GM18517 (cell line): ENCODE measurements around the gene GNG11.

ENCODE experiments used
- ATAC-seq: cut with Tn5 transposase; IDR thresholded peaks from one replicate; pipeline ENCODE4 v1.9.1; 2021; ENCODE audit warnings: mild to moderate bottlenecking, moderate library complexity; ENCODE audit not compliant: unreplicated experiment

The GNG11 gene

GRCh38 chr7:93945756-93946535 lies 24.4 kb downstream of the GNG11 start:
- ATAC-seq, result no peak

- ATAC-seq, result no peak
These were observed 26.6 kb downstream of the GNG11 start for GRCh38 chr7:93948106-93948505.

- ATAC-seq, result no peak
These were observed 27.3 kb downstream of the GNG11 start for GRCh38 chr7:93948873-93949272.

- ATAC-seq, result no peak
These were observed 27.9 kb downstream of the GNG11 start for GRCh38 chr7:93949423-93949822.

GRCh38 chr7:93955304-93955703 lies 33.8 kb downstream of the GNG11 start:
- ATAC-seq, result no peak

GRCh38 chr7:93957767-93958166 lies 36.2 kb downstream of the GNG11 start:
- no peak for ATAC-seq

GRCh38 chr7:93958216-93958615 lies 36.7 kb downstream of the GNG11 start:
- ATAC-seq, result no peak

GRCh38 chr7:93958651-93959050 lies 37.1 kb downstream of the GNG11 start:
- ATAC-seq, result no peak

GRCh38 chr7:93960986-93961385 lies 39.5 kb downstream of the GNG11 start:
- no peak for ATAC-seq

GRCh38 chr7:93964262-93964661 lies 42.7 kb downstream of the GNG11 start:
- no peak for ATAC-seq

- ATAC-seq, result no peak
These were observed 43.3 kb downstream of the GNG11 start for GRCh38 chr7:93964813-93965212.

GRCh38 chr7:93968911-93969620 lies 47.5 kb downstream of the GNG11 start:
- no peak for ATAC-seq

GRCh38 chr7:93972029-93972725 lies 50.6 kb downstream of the GNG11 start:
- no peak for ATAC-seq

- ATAC-seq, result no peak
These were observed 51.6 kb downstream of the GNG11 start for GRCh38 chr7:93973134-93973533.

GRCh38 chr7:93977211-93977950 lies 55.8 kb downstream of the GNG11 start:
- no peak for ATAC-seq
